Measurements from ENCODE around the gene KCNK10.

The KCNK10 gene

GRCh38 chr14:88318406-88318805, 4.7 kb downstream of the KCNK10 start:
- no peak for DNase-seq

GRCh38 chr14:88316521-88316920, 6.5 kb downstream of the KCNK10 start:
- DNase-seq: no peak

- no peak for DNase-seq
Measured at GRCh38 chr14:88312257-88312656, 10.8 kb downstream of the KCNK10 start.

GRCh38 chr14:88311780-88312179, 11.3 kb downstream of the KCNK10 start:
- DNase-seq: no peak

- no peak for DNase-seq
Measured at GRCh38 chr14:88310449-88310848, 12.6 kb downstream of the KCNK10 start.

GRCh38 chr14:88310021-88310420, 13.0 kb downstream of the KCNK10 start:
- DNase-seq: no peak

GRCh38 chr14:88305528-88306322, 17.3 kb downstream of the KCNK10 start:
- no peak for DNase-seq

- DNase-seq: no peak
Measured at GRCh38 chr14:88303041-88303440, 20.0 kb downstream of the KCNK10 start.

GRCh38 chr14:88301381-88301780, 21.7 kb downstream of the KCNK10 start:
- no peak for DNase-seq

- no peak for DNase-seq
Measured at GRCh38 chr14:88300817-88301216, 22.3 kb downstream of the KCNK10 start.

- no peak for DNase-seq
Measured at GRCh38 chr14:88299865-88300530, 23.1 kb downstream of the KCNK10 start.

- no peak for DNase-seq
Measured at GRCh38 chr14:88297306-88297705, 25.8 kb downstream of the KCNK10 start.

- DNase-seq: no peak
Measured at GRCh38 chr14:88296351-88296750, 26.7 kb downstream of the KCNK10 start.

GRCh38 chr14:88289996-88290395, 33.1 kb downstream of the KCNK10 start:
- DNase-seq: no peak

GRCh38 chr14:88289234-88289633, 33.8 kb downstream of the KCNK10 start:
- DNase-seq: no peak

GRCh38 chr14:88286309-88286708, 36.8 kb downstream of the KCNK10 start:
- no peak for DNase-seq

GRCh38 chr14:88281447-88281846, 41.6 kb downstream of the KCNK10 start:
- no peak for DNase-seq

- DNase-seq: no peak
Measured at GRCh38 chr14:88276923-88277596, 46.0 kb downstream of the KCNK10 start.

- DNase-seq: no peak
Measured at GRCh38 chr14:88272390-88273269, 50.4 kb downstream of the KCNK10 start.

GRCh38 chr14:88271205-88271604, 51.9 kb downstream of the KCNK10 start:
- DNase-seq: no peak

- DNase-seq: no peak
Measured at GRCh38 chr14:88270776-88271175, 52.3 kb downstream of the KCNK10 start.

- DNase-seq: no peak
Measured at GRCh38 chr14:88269806-88270420, 53.2 kb downstream of the KCNK10 start.
